ENCODE measurements around the gene NCOA7. TPM values are rescaled to one million over a fixed set of nuclear protein-coding genes. Genes with fewer than 3 reads are reported as not detected.
"Not testable (repeated sequence)": the region's sequence is repeated elsewhere in the genome, so short reads cannot be mapped to it uniquely, and the experiment has no call there.

Gene NCOA7
- total and polyA plus RNA-seq, 9 donors = 10.9 to 54.1 (median 30.7) TPM

DNA sequence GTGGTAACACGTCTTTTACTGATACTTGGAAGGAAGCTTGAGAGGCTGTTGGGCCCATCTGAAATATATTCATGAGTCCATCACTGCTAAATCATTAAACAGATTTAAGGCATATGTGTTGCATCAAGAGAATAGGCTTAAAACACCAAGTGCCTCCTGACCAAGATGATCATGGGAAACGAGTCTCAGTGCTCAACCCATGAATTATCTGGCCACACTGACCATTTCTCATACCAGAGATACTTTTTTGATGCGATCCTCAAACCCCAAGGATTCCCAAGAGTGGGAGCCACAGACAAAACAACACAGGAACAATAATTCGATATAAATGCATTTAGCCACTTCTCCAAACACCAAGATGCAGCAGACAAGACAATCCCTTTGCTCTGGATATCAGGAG is 24.1 kb upstream of the NCOA7 start:
- Histone ChIP-seq H3K4me3 (no peak overlapping the region), H3K27ac (no peak overlapping the region), H3K9me3 (no peaks in the 10 kb centered on the region), H3K4me1 (ENCODE audit: insufficient read depth) (no peaks in the 10 kb centered on the region), H3K27me3 (no peaks in the 10 kb centered on the region), H3K36me3 (no peaks in the 10 kb centered on the region)
- intact Hi-C loops (cut with DNase I) = loop anchor here (5.0 kb wide), 1 partner anchor 454 kb away; no protein-coding TSS in a partner anchor
- no peak for DNase-seq
- WGBS, 3 donors = 55 to 76% (median 68%) methylated on average over 4 of the region's 4 CpGs
- no peak for TF ChIP-seq EP300 (IDR thresholded peaks at IDR 0.05)
- TF ChIP-seq, protein P1, sequence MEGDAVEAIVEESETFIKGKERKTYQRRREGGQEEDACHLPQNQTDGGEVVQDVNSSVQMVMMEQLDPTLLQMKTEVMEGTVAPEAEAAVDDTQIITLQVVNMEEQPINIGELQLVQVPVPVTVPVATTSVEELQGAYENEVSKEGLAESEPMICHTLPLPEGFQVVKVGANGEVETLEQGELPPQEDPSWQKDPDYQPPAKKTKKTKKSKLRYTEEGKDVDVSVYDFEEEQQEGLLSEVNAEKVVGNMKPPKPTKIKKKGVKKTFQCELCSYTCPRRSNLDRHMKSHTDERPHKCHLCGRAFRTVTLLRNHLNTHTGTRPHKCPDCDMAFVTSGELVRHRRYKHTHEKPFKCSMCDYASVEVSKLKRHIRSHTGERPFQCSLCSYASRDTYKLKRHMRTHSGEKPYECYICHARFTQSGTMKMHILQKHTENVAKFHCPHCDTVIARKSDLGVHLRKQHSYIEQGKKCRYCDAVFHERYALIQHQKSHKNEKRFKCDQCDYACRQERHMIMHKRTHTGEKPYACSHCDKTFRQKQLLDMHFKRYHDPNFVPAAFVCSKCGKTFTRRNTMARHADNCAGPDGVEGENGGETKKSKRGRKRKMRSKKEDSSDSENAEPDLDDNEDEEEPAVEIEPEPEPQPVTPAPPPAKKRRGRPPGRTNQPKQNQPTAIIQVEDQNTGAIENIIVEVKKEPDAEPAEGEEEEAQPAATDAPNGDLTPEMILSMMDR (IDR thresholded peaks at IDR 0.05) = no peak
- TF ChIP-seq POLR2A (IDR thresholded peaks at IDR 0.05) = no peak

- no peaks in the 10 kb centered on the region for H3K9me3 ChIP-seq
- no peak for DNase-seq
- 67 to 69% (median 68%) methylated on average over 6 of the region's 6 CpGs for WGBS, 3 donors
- no peaks in the 10 kb centered on the region for H3K4me1 ChIP-seq (ENCODE audit: insufficient read depth)
- no peaks in the 10 kb centered on the region for H3K27me3 ChIP-seq
- TF ChIP-seq EP300 (IDR thresholded peaks at IDR 0.05) (no peak), POLR2A (IDR thresholded peaks at IDR 0.05) (no peak)
- TF ChIP-seq, protein P1 (IDR thresholded peaks at IDR 0.05) = no peak
- intact Hi-C loops (cut with DNase I) = loop anchor here (5.0 kb wide), 1 partner anchor 457 kb away; no protein-coding TSS in a partner anchor
- H3K36me3 ChIP-seq = no peaks in the 10 kb centered on the region
- no peak overlapping the region for H3K27ac ChIP-seq
- no peak overlapping the region for H3K4me3 ChIP-seq
Observed at GRCh38 chr6:125769147-125769783, 21.5 kb upstream of the NCOA7 start.

- Histone ChIP-seq H3K4me3 (no peak overlapping the region), H3K27ac (no peak overlapping the region), H3K27me3 (no peaks in the 10 kb centered on the region), H3K9me3 (no peaks in the 10 kb centered on the region), H3K36me3 (no peaks in the 10 kb centered on the region), H3K4me1 (ENCODE audit: insufficient read depth) (no peaks in the 10 kb centered on the region)
- no peak for DNase-seq
- 72 to 79% (median 77%) methylated on average over 4 of the region's 4 CpGs for WGBS, 3 donors
- TF ChIP-seq, protein P1 (IDR thresholded peaks at IDR 0.05) = no peak
- TF ChIP-seq POLR2A (IDR thresholded peaks at IDR 0.05) (no peak), EP300 (IDR thresholded peaks at IDR 0.05) (no peak)
- intact Hi-C loops (cut with DNase I) = no loop called here
Observed at GRCh38 chr6:125773387-125774341, 17.1 kb upstream of the NCOA7 start.

GRCh38 chr6:125776107-125776826 is 14.5 kb upstream of the NCOA7 start:
- H3K9me3 ChIP-seq; intact Hi-C loops (cut with DNase I); H3K27ac ChIP-seq; H3K4me1 ChIP-seq (ENCODE audit: insufficient read depth); H3K36me3 ChIP-seq; H3K27me3 ChIP-seq; DNase-seq; H3K4me3 ChIP-seq: not testable (repeated sequence)
- WGBS, 3 donors = 64 to 77% (median 68%) methylated on average over 14 of the region's 14 CpGs
